B cell (primary cell): ENCODE measurements around the gene PM20D2. TPM values are rescaled to one million over a fixed set of nuclear protein-coding genes. Genes with fewer than 3 reads are reported as not detected.

Source experiments
- ATAC-seq: fragments of 200-7000 bp; cut with Tn5 transposase; one replicate; pipeline ENCODE4 v1.10.0; 2021; ENCODE audit warnings: low read depth, mild to moderate bottlenecking, moderate number of reproducible peaks, moderate library complexity
- CTCF ChIA-PET: fragments of 350-600 bp; sonication (Branson Sonifier 250); formaldehyde crosslinking; loops from one replicate; lab custom pipeline; 2021; ENCODE audit warnings: antibody characterized with exemption, inconsistent platforms; lab: Charles Lee
- POLR2A ChIA-PET: fragments of 350-600 bp; sonication (Branson Sonifier 250); formaldehyde crosslinking; loops from one replicate; lab custom pipeline; 2021; ENCODE audit warnings: antibody characterized with exemption; lab: Charles Lee
- DNase-seq: peaks from one replicate; pipeline ENCODE4 v3.0.0; 2013
- H2AFZ ChIP-seq: 2 replicates; pipeline ENCODE4 v1.6.1; 2012; ENCODE audit warnings: mild to moderate bottlenecking, low read depth, low read length; ENCODE audit not compliant: insufficient read depth, poor library complexity, severe bottlenecking
- H3K27ac ChIP-seq, 2 donors: 1 replicate in 1 of 2; 2 replicates in 1 of 2; pipeline ENCODE4 v1.5.1; 2012 to 2013; ENCODE audit warnings: low read length in 2 of 2, mild to moderate bottlenecking in 2 of 2, moderate library complexity in 1 of 2
- H3K27me3 ChIP-seq, 4 experiments: fragments of 200-600 bp in 1 of 4; sonication (generic) in 1 of 4; replicated peaks in 1 of 4; 1 replicate in 2 of 4; 2 replicates in 2 of 4; pipeline versions ENCODE4 v1.6.1 to v1.7.0; 2013 to 2016; ENCODE audit warnings: low read length in 3 of 4, mild to moderate bottlenecking in 2 of 4, mixed read lengths in 1 of 4, moderate library complexity in 1 of 4; ENCODE audit not compliant: insufficient read depth in 4 of 4, control insufficient read depth in 3 of 4; ENCODE audit errors: control extremely low read depth in 1 of 4
- H3K36me3 ChIP-seq, 2 experiments: replicated peaks in 1 of 2; 1 replicate in 1 of 2; 2 replicates in 1 of 2; pipeline versions ENCODE4 v1.6.1 to v1.7.1; 2013; ENCODE audit warnings: low read length in 1 of 2; ENCODE audit not compliant: insufficient read depth in 2 of 2, control insufficient read depth in 1 of 2; ENCODE audit errors: control extremely low read depth in 1 of 2, extremely low read depth in 1 of 2
- H3K4me1 ChIP-seq, 2 donors: fragments of 200-600 bp in 1 of 2; sonication (generic) in 1 of 2; 1 replicate in 1 of 2; 2 replicates in 1 of 2; pipeline versions ENCODE4 v1.5.1 to v1.6.1; 2013 to 2017; ENCODE audit warnings: low read length in 2 of 2; ENCODE audit not compliant: control insufficient read depth in 2 of 2, insufficient read depth in 2 of 2
- H3K4me2 ChIP-seq: replicated peaks from 2 replicates; pipeline ENCODE3; 2012; ENCODE audit warnings: mild to moderate bottlenecking, low read depth, low read length; ENCODE audit not compliant: poor library complexity, severe bottlenecking
- H3K4me3 ChIP-seq, 5 experiments: fragments of 200-600 bp in 1 of 5; sonication (generic) in 1 of 5; 1 replicate in 3 of 5; 2 replicates in 2 of 5; pipeline versions ENCODE4 v1.5.1 to v1.7.0; 2011 to 2016; ENCODE audit warnings: low read length in 4 of 5, mild to moderate bottlenecking in 4 of 5, low read depth in 2 of 5, control low read depth in 1 of 5, moderate library complexity in 1 of 5; ENCODE audit not compliant: insufficient read depth in 1 of 5; ENCODE audit errors: control extremely low read depth in 1 of 5, extremely low read depth in 1 of 5
- H3K79me2 ChIP-seq: fragments of 200-600 bp; sonication (generic); one replicate; pipeline ENCODE4 v1.6.0; 2016; ENCODE audit warnings: low read length; ENCODE audit not compliant: control insufficient read depth, insufficient read depth
- H3K9ac ChIP-seq: fragments of 200-600 bp; sonication (generic); 2 replicates; pipeline ENCODE4 v1.6.1; 2017; ENCODE audit warnings: mild to moderate bottlenecking, low read length, moderate library complexity
- H3K9me3 ChIP-seq, 3 donors: one replicate each; pipeline versions ENCODE4 v1.6.1 to v1.7.1; 2013; ENCODE audit warnings: low read length in 2 of 3; ENCODE audit not compliant: control insufficient read depth in 2 of 3, insufficient read depth in 1 of 3; ENCODE audit errors: control extremely low read depth in 1 of 3
- H4K20me1 ChIP-seq: 2 replicates; pipeline ENCODE4 v1.6.0; 2012; ENCODE audit warnings: mild to moderate bottlenecking, low read length; ENCODE audit not compliant: insufficient read depth, control insufficient read depth, poor library complexity, severe bottlenecking
- H3K27ac Mint-ChIP-seq: one replicate; pipeline ENCODE4 v1.8.0; 2021; ENCODE audit warnings: mixed read lengths
- H3K27me3 Mint-ChIP-seq: one replicate; pipeline ENCODE4 v1.8.0; 2021; ENCODE audit warnings: mixed read lengths
- H3K4me1 Mint-ChIP-seq: one replicate; pipeline ENCODE4 v1.8.0; 2021; ENCODE audit warnings: mixed read lengths
- H3K4me3 Mint-ChIP-seq: one replicate; pipeline ENCODE4 v1.8.0; 2021; ENCODE audit warnings: mixed read lengths
- H3K9me3 Mint-ChIP-seq: one replicate; pipeline ENCODE4 v1.8.0; 2022; ENCODE audit warnings: mixed read lengths; ENCODE audit not compliant: insufficient read depth
- CTCF ChIP-seq: fragments of 200-600 bp; IDR thresholded peaks from one replicate; pipeline ENCODE4 v1.8.0; 2022; ENCODE audit warnings: antibody characterized with exemption, mild to moderate bottlenecking
- EZH2 ChIP-seq: IDR thresholded peaks from 2 replicates; pipeline ENCODE4 v1.6.1; 2012; ENCODE audit warnings: borderline replicate concordance, low read depth, mild to moderate bottlenecking, moderate library complexity, low read length; ENCODE audit not compliant: insufficient read depth, poor library complexity, severe bottlenecking
- WGBS: methylation state at CpG from one replicate; pipeline ENCODE4 v1.1.5; 2013; ENCODE audit warnings: missing lambda C conversion rate; ENCODE audit not compliant: insufficient coverage; 5-methylcytosine and 5-hydroxymethylcytosine counted together
- intact Hi-C: fragments of 100-400 bp; cut with micrococcal nuclease; formaldehyde crosslinking; loops from one replicate; pipeline ENCODE4 v1.10.0; 2022
- polyA plus RNA-seq: library from polyadenylated mRNA; depleted of rRNA; stranded (reverse); fragments of >200 nt; gene quantifications from 2 replicates; pipeline ENCODE4 v1.2.3, GENCODE V29; 2012
- total RNA-seq, 2 donors: library from RNA; stranded (reverse); fragments of 120-200 nt in 1 of 2; gene quantifications; 1 replicate in 1 of 2; 2 replicates in 1 of 2; pipeline versions ENCODE4 v1.2.3 to v1.2.4, GENCODE V29; 2013 to 2022

PM20D2 gene
- total and polyA plus RNA-seq, 2 donors (not counting 1 experiment from before 2014, with no cell fraction given): 7.4 to 16.4 TPM

GRCh38 chr6:89140347-89141156, 5.3 kb upstream of the PM20D2 start:
- peaks cover 11% of the 10 kb centered on the region for H3K4me1 Mint-ChIP-seq
- H3K4me3 Mint-ChIP-seq: no peak overlapping the region
- ATAC-seq: no peak
- H3K36me3 ChIP-seq: no peaks in the 10 kb centered on the region
- no peak for DNase-seq
- no peak overlapping the region for H3K9ac ChIP-seq
- H4K20me1 ChIP-seq: no peaks in the 10 kb centered on the region
- H3K27me3 ChIP-seq: no peaks in the 10 kb centered on the region
- no peaks in the 10 kb centered on the region for H3K27me3 Mint-ChIP-seq
- H3K9me3 ChIP-seq: no peaks in the 10 kb centered on the region
- no peak overlapping the region for H3K4me2 ChIP-seq
- H3K27ac ChIP-seq: no peak overlapping the region
- H3K79me2 ChIP-seq: no peaks in the 10 kb centered on the region
- peaks cover 0 to 4% of the 10 kb centered on the region in 2 donors for H3K4me1 ChIP-seq
- H3K9me3 Mint-ChIP-seq: no peaks in the 10 kb centered on the region
- WGBS: 84% methylated on average over 5 of the region's 7 CpGs
- no peak overlapping the region for H3K27ac Mint-ChIP-seq
- ChIA-PET POLR2A (interaction anchor here (0.6 kb wide), 1 partner anchor 8 kb away, joined by 3 read pairs; no protein-coding TSS in a partner anchor), CTCF (no interaction called here)
- intact Hi-C loops: no loop called here
- TF ChIP-seq CTCF (no peak), EZH2 (no peak)
- no peak overlapping the region for H3K4me3 ChIP-seq
- no peak overlapping the region for H2AFZ ChIP-seq

GRCh38 chr6:89144354-89144906, 1.4 kb upstream of the PM20D2 start:
- H3K4me1 ChIP-seq: peaks cover 9 to 11% of the 10 kb centered on the region in 2 donors
- ChIA-PET POLR2A (interaction anchor here (2.8 kb wide), 1 partner anchor 63 kb away, joined by 40 read pairs; the partner anchor contains the start of gene PNRC1), CTCF (interaction anchor here (0.9 to 2.1 kb wide), 6 partner anchors 9 to 288 kb away, joined by 3 to 8 read pairs (median 6); partner anchors contain the start of gene PNRC1)
- H3K27ac ChIP-seq: no peak overlapping the region
- intact Hi-C loops: no loop called here
- H3K79me2 ChIP-seq: peaks cover 14% of the 10 kb centered on the region
- no peaks in the 10 kb centered on the region for H3K9me3 ChIP-seq
- no peak overlapping the region for H3K4me3 ChIP-seq
- H2AFZ ChIP-seq: no peak overlapping the region
- no peak for ATAC-seq
- Mint-ChIP-seq H3K27ac (no peak overlapping the region), H3K9me3 (no peaks in the 10 kb centered on the region), H3K4me3 (peak overlapping the region; percentile 27), H3K27me3 (no peaks in the 10 kb centered on the region), H3K4me1 (peaks cover 28% of the 10 kb centered on the region)
- H3K27me3 ChIP-seq: no peaks in the 10 kb centered on the region
- WGBS: 92% methylated on average over 2 of the region's 2 CpGs
- no peaks in the 10 kb centered on the region for H3K36me3 ChIP-seq
- TF ChIP-seq EZH2 (no peak), CTCF (no peak)
- H3K4me2 ChIP-seq: no peak overlapping the region
- no peak for DNase-seq
- H3K9ac ChIP-seq: no peak overlapping the region
- H4K20me1 ChIP-seq: no peaks in the 10 kb centered on the region
